Omental fat pad (tissue), 4 donors: ENCODE results near the gene ACTR5. TPM values are rescaled to one million over a fixed set of nuclear protein-coding genes. Genes with fewer than 3 reads are reported as not detected.

Experiments
- ATAC-seq: fragments of 150-250 bp; one replicate; pipeline ENCODE4 v1.9.1; 2016; ENCODE audit warnings: mild to moderate bottlenecking, moderate library complexity; ENCODE audit not compliant: low FRiP score
- DNase-seq: peaks from one replicate; pipeline ENCODE4 v3.0.0-alpha.2; 2019; ENCODE audit warnings: low spot score
- total RNA-seq, 4 donors: library from RNA; depleted of rRNA; stranded (reverse); fragments of >200 nt; gene quantifications; one replicate each; pipeline ENCODE4 v1.1.0, GENCODE V29; 2016
- TF ChIP-seq, protein P1 (sequence below), 3 donors: fragments of 450-650 bp; IDR thresholded peaks; one replicate each; pipeline ENCODE4 v1.5.1; 2016 to 2017; ENCODE audit warnings: antibody characterized with exemption in 3 of 3, mild to moderate bottlenecking in 3 of 3, moderate library complexity in 2 of 3

Gene ACTR5
- total RNA-seq, 4 donors from 2014 or later = 7.1 to 11.9 (median 7.7) TPM

GRCh38 chr20:38735172-38735571, 13.1 kb upstream of the ACTR5 start:
- DNase-seq (no peak), ATAC-seq (no peak)
- TF ChIP-seq, protein P1, sequence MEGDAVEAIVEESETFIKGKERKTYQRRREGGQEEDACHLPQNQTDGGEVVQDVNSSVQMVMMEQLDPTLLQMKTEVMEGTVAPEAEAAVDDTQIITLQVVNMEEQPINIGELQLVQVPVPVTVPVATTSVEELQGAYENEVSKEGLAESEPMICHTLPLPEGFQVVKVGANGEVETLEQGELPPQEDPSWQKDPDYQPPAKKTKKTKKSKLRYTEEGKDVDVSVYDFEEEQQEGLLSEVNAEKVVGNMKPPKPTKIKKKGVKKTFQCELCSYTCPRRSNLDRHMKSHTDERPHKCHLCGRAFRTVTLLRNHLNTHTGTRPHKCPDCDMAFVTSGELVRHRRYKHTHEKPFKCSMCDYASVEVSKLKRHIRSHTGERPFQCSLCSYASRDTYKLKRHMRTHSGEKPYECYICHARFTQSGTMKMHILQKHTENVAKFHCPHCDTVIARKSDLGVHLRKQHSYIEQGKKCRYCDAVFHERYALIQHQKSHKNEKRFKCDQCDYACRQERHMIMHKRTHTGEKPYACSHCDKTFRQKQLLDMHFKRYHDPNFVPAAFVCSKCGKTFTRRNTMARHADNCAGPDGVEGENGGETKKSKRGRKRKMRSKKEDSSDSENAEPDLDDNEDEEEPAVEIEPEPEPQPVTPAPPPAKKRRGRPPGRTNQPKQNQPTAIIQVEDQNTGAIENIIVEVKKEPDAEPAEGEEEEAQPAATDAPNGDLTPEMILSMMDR (IDR thresholded peaks at IDR 0.05) = no peak

DNA sequence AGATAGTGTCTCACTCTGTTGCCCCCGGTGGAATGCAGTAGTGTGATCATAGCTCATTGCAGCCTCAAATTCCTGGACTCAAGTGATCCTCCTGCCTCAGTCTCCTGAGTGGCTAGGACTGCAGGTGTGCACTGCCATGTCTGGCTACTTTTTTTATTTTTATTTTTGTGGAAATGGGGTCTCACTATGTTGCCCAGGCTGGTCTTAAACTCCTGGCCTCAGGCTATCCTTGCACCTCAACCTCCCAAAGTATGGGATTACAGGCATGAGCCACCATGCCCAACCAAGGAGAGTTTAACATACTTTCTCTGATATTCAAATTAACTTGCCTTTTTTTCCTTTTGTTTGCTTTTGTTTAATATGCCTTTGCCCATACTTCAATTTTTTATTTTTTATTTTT, 10.4 kb upstream of the ACTR5 start:
- TF ChIP-seq, protein P1 (IDR thresholded peaks at IDR 0.05) = no peak
- ATAC-seq (no peak), DNase-seq (no peak)

- TF ChIP-seq, protein P1 (IDR thresholded peaks at IDR 0.05) = no peak
- ATAC-seq (no peak), DNase-seq (no peak)
These were observed 2.5 kb upstream of the ACTR5 start for GRCh38 chr20:38745757-38746156.

GRCh38 chr20:38747495-38748096, 664 bp upstream of the ACTR5 start:
- TF ChIP-seq, protein P1 (IDR thresholded peaks at IDR 0.05) = no peak
- DNase-seq = no peak
- no peak for ATAC-seq

DNA sequence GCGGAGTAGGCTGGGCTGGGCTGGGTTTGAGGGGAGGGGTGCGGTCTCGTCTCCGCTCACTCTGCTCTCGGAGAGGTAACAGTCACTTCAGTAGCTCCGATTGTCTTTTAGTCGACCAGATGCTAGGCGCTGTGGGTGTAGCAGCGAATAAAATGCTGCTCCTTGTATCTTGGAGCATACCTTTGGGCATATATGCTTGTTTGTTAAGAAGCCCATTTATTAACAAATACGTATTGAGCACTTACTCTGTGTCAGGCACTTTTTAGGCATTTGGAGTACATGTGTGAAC, 545 bp downstream of the ACTR5 start:
- TF ChIP-seq, protein P1 (IDR thresholded peaks at IDR 0.05) = no peak
- ATAC-seq (peak; percentile 25), DNase-seq (no peak)

DNA sequence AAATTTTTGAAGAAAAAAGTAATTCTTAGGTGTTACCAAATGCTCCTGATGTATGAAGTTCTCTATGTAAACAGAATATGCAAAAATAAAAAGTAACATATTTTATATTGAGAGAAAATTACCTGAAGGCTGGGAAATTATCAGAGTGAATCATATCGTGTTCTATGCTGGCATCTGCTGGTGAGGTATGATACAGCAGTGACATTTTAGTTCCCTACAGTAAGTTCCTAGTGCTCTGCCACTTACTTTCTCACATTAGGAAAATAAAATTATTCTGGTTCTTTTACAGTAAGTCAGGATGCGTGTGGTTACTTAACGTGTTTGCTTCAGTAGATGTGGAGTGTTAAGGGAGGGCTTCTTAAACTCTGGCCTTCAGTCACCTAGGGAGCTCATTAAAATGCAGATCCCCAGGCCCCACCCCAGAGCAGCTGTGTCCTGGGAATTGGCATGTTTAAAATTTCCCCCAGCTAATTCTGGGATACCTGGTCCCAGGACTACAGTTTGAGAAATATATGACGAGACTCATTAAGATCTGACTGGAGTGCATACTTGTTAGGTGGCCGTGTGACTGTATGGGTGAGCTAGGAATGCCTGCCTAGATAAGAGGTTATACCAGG, 3.2 kb downstream of the ACTR5 start:
- ATAC-seq (no peak), DNase-seq (no peak)
- TF ChIP-seq, protein P1 (IDR thresholded peaks at IDR 0.05) = no peak

DNA sequence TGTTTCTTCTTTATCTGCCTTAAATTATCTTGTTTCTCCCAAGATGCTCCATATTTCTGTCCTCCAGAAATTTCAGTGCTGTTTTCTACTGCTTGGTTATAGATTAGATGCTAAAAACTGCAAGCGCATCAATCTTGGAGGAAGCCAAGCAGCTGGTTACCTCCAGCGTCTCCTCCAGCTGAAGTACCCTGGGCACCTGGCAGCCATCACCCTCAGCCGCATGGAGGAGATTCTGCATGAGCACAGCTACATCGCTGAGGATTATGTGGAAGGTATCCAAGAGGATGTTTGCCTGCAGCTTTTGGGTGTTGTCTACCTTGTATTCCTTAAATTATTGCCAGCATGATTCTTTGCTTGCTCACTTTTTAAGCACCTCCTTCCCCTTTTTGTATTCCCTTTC, 3.8 kb downstream of the ACTR5 start:
- TF ChIP-seq, protein P1 (IDR thresholded peaks at IDR 0.05) = no peak
- no peak for DNase-seq
- ATAC-seq = no peak
